ENCODE data around the gene TUBB4B. TPM values are rescaled to one million over a fixed set of nuclear protein-coding genes. Genes with fewer than 3 reads are reported as not detected.
"Not testable (repeated sequence)": the region's sequence is repeated elsewhere in the genome, so short reads cannot be mapped to it uniquely, and the experiment has no call there.

Gene TUBB4B
- total RNA-seq, 1 donor from 2014 or later: 245 TPM

DNA sequence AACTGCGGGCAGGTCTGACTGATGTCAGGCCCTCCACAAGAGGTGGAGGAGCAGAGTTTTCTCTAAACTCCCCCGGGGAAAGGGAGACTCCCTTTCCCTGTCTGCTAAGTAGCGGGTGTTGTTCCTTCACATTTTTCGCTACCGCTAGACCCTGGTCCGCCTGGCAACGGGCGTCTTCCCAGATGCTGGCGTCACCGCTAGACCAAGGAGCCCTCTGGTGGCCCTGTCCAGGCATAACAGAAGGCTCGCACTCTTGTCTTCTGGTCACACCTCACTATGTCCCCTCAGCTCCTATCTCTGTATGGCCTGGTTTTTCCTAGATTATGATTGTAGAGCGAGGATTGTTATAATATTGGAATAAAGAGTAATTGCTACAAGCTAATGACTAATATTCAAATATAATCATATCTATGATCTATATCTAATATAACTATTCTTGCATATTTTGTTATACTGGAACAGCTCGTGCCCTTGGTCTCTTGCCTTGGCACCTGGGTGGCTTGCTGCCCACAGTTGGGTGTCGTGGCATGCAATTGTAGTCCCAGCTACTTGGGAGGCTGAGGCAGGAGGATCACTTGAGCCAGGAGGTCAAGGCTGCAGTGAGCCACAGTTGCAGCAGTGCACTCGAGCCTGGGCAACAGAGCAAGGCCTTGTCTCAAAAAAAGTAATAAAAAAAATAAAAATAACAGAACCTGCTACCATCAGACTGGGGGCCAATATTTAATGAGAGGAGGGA is 21.3 kb downstream of the TUBB4B start:
- H3K36me3 Mint-ChIP-seq (ENCODE audit: insufficient read depth); H3K27me3 Mint-ChIP-seq; H3K4me3 Mint-ChIP-seq (ENCODE audit: low read depth); H3K27ac Mint-ChIP-seq; H3K9me3 Mint-ChIP-seq (ENCODE audit: low read depth); H3K4me1 Mint-ChIP-seq (ENCODE audit: low read depth); DNase-seq (ENCODE audit: low spot score, unreplicated experiment): not testable (repeated sequence)
- TF ChIP-seq, protein P1, sequence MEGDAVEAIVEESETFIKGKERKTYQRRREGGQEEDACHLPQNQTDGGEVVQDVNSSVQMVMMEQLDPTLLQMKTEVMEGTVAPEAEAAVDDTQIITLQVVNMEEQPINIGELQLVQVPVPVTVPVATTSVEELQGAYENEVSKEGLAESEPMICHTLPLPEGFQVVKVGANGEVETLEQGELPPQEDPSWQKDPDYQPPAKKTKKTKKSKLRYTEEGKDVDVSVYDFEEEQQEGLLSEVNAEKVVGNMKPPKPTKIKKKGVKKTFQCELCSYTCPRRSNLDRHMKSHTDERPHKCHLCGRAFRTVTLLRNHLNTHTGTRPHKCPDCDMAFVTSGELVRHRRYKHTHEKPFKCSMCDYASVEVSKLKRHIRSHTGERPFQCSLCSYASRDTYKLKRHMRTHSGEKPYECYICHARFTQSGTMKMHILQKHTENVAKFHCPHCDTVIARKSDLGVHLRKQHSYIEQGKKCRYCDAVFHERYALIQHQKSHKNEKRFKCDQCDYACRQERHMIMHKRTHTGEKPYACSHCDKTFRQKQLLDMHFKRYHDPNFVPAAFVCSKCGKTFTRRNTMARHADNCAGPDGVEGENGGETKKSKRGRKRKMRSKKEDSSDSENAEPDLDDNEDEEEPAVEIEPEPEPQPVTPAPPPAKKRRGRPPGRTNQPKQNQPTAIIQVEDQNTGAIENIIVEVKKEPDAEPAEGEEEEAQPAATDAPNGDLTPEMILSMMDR (IDR thresholded peaks at IDR 0.05; ENCODE audit: unreplicated experiment): peak; percentile 54

DNA sequence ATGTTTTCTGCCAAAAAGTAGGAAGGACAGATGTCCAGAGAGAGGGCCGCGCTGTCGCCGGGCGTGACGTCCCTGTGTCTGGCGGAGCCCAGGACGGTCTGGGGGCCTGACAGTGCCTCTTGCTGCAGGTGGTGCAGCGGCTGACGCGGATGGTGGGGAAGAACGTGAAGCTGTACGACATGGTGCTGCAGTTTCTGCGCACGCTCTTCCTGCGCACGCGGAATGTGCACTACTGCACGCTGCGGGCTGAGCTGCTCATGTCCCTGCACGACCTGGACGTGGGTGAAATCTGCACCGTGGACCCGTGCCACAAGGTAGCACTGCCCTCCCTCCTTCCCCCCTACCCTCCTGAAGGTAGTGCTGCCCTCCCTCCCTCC is 21.8 kb downstream of the TUBB4B start:
- no peak overlapping the region for H3K27ac Mint-ChIP-seq
- no peaks in the 10 kb centered on the region for H3K4me1 Mint-ChIP-seq (ENCODE audit: low read depth)
- no peak for DNase-seq (ENCODE audit: low spot score, unreplicated experiment)
- no peaks in the 10 kb centered on the region for H3K27me3 Mint-ChIP-seq
- TF ChIP-seq, protein P1 (IDR thresholded peaks at IDR 0.05; ENCODE audit: unreplicated experiment): no peak
- peaks cover 11% of the 10 kb centered on the region for H3K36me3 Mint-ChIP-seq (ENCODE audit: insufficient read depth)
- no peaks in the 10 kb centered on the region for H3K9me3 Mint-ChIP-seq (ENCODE audit: low read depth)
- H3K4me3 Mint-ChIP-seq (ENCODE audit: low read depth): no peak overlapping the region

GRCh38 chr9:137263506-137263905 is 22.4 kb downstream of the TUBB4B start:
- Mint-ChIP-seq H3K36me3 (ENCODE audit: insufficient read depth) (peaks cover 11% of the 10 kb centered on the region), H3K4me1 (ENCODE audit: low read depth) (no peaks in the 10 kb centered on the region), H3K27ac (no peak overlapping the region)

GRCh38 chr9:137264067-137264466 is 23.0 kb downstream of the TUBB4B start:
- Mint-ChIP-seq H3K36me3 (ENCODE audit: insufficient read depth) (peaks cover 14% of the 10 kb centered on the region), H3K27me3 (no peaks in the 10 kb centered on the region), H3K9me3 (ENCODE audit: low read depth) (no peaks in the 10 kb centered on the region), H3K27ac (no peak overlapping the region), H3K4me1 (ENCODE audit: low read depth) (no peaks in the 10 kb centered on the region), H3K4me3 (ENCODE audit: low read depth) (no peak overlapping the region)
- DNase-seq (ENCODE audit: low spot score, unreplicated experiment): no peak
- TF ChIP-seq, protein P1 (IDR thresholded peaks at IDR 0.05; ENCODE audit: unreplicated experiment): no peak

More at GRCh38 chr9:137263506-137263905, 22.4 kb downstream of the TUBB4B start:
- TF ChIP-seq, protein P1 (IDR thresholded peaks at IDR 0.05; ENCODE audit: unreplicated experiment): no peak
- Mint-ChIP-seq H3K9me3 (ENCODE audit: low read depth) (no peaks in the 10 kb centered on the region), H3K4me3 (ENCODE audit: low read depth) (no peak overlapping the region), H3K27me3 (no peaks in the 10 kb centered on the region)
- DNase-seq (ENCODE audit: low spot score, unreplicated experiment): no peak

DNA sequence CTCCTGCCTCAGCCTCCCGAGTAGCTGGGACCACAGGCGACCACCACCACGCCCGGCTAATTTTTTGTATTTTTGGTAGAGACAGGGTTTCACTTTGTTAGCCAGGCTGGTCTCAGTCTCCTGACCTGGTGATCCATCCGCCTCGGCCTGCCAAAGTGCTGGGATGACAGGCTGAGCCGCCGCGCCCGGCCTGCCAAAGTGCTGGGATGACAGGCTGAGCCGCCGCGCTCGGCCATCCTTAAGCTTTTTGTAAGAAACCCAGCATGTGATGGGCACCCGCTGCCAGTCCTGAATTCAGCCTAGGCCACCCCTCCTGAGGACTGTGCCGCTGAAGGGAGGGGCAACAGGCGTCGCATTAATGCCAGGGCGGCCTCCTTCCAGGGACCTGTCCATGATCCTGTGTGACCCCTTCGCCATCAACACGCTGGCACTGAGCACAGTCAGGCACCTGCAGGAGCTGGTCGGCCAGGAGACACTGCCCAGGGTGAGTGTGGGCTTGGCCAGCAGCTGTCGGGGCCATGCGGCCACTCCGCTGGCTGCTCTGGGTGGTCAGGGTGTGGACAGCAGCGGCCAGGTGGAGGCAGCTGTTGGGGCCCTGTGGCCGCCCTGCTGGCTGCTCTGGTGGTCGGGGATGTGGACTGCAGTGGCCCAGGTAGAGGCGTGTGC is 24.5 kb downstream of the TUBB4B start:
- H3K4me1 Mint-ChIP-seq (ENCODE audit: low read depth): no peaks in the 10 kb centered on the region

More for the DNA sequence above, 24.5 kb downstream of the TUBB4B start:
- Mint-ChIP-seq H3K4me3 (ENCODE audit: low read depth) (no peak overlapping the region), H3K27me3 (no peaks in the 10 kb centered on the region), H3K27ac (no peak overlapping the region), H3K36me3 (ENCODE audit: insufficient read depth) (peaks cover 20% of the 10 kb centered on the region), H3K9me3 (ENCODE audit: low read depth) (no peaks in the 10 kb centered on the region)
- TF ChIP-seq, protein P1 (IDR thresholded peaks at IDR 0.05; ENCODE audit: unreplicated experiment): no peak
- DNase-seq (ENCODE audit: low spot score, unreplicated experiment): no peak
